ENCODE results near the gene SGK2.
"Not testable (repeated sequence)": the region's sequence is repeated elsewhere in the genome, so short reads cannot be mapped to it uniquely, and the experiment has no call there.

Gene SGK2

DNA sequence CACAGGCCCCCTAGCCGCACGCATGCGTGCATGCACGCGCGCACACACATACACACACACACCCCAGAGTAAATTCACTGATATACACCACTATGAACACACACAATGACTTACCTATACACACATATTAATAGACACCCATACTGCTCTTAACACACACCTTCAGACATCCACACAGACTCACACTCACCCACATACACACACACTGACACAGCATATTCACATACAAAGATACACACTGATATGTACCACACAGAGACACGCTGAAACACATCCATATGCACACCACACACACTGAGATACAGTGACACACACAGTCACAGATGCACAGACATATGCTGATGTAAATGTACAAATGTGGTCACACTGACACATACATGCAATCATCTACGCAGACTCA is 5.6 kb downstream of the SGK2 start:
- no peak for DNase-seq

DNA sequence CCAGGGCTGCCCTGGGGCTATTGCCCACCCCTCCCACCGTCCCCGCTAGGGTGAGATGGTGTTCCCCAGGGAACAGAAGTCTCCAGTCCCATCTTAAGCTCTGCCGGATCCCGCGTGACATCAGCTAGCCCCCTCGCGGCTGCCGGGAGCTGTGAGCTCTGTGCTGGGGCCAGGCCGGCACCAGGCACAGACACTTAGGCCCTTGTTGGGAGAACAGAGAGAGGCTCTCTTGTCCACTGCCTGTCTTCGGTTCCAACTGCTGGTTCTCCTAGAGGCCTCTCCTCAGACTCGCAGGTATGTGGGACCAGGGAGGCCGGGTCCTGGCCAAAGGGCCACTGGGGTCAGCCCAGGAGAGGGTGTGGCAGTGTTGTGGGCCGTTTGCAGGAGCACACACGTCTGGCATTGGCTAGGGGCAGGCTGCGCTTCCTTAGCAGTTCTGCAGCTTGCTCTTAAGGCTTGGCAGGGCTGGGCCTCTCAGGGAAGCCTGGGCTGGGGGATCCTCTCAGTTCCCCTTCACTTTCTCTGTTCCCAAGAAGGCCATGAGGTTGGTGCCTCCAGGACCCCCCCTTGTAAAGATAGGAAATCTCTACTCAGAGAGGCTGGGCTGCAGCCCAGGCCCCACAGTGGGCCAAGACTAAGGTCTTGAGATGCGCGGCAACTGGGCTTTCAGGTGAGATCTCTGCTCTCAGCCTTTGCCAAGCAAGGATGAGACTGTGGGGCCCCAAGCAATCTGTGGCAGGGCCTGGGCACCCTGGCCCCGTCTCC is 6.3 kb downstream of the SGK2 start:
- peak; percentile 67 for DNase-seq

DNA sequence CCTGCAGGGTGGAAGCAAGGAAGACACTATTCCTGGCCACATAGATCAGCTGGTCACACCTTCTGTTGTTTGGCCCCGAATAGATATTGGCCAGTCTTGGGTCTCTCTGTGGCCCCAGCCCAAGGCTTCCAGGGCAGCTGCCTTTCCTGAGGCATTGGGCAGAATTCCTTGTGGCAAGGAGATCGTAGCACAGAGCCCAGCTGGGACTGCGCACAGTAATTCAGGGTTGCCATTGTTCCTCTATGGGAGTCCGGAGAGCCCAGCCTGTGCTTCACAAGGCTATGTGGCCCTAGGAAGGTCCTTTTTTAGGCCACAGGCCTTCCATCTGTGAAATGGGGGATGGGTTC is 6.9 kb downstream of the SGK2 start:
- DNase-seq, result no peak

DNA sequence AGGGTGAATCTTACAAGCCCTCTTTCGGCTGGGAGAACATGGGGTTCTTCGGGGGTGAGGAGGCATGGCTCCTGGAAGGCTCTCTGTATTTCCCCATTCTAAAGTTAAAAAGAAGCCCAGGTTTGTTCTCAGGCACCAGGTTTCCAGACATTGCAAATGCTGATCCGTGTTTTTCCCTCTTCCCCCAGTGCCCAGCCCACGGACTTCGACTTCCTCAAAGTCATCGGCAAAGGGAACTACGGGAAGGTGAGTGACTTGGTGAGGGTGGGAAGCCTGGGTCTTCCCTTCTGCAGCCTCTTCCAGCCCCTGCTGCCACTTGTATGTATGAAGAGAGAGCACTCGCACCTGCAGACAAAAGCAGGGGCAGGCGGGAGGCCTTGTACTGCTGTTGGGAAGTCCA is 8.7 kb downstream of the SGK2 start:
- DNase-seq, result no peak

DNA sequence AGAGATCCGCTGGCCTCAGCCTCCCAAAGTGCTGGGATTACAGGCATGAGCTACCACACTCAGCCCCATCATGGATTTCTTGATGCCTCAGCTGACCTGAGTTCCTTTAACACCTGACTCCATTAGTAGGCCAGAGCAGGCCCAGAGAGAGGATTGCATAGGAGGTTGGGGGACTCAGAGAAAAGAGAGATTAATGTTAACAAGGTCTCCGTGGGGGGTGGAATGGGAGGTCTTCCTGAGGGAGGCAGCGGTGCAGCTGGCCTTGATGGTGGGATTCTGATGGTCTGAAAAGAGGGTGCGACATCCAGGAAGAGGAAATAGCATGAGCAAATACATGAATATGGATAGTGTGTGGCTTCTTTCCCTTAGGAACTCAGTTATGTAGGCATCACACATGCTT is 9.9 kb downstream of the SGK2 start:
- DNase-seq, result no peak

DNA sequence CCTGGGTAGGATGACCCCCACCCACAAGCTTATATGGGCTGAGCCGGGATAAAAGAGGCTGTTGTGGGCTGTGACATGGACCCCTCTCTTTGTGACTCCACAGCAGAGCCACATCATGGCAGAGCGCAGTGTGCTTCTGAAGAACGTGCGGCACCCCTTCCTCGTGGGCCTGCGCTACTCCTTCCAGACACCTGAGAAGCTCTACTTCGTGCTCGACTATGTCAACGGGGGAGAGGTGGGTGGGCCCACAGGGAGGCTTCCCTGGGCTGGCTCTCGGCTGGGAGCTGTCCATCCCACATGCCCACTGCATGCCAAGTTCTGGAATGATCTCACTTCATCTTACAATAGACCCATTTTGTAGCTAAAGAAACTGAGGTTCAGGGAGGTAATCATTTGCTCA is 10.5 kb downstream of the SGK2 start:
- DNase-seq, result no peak

DNA sequence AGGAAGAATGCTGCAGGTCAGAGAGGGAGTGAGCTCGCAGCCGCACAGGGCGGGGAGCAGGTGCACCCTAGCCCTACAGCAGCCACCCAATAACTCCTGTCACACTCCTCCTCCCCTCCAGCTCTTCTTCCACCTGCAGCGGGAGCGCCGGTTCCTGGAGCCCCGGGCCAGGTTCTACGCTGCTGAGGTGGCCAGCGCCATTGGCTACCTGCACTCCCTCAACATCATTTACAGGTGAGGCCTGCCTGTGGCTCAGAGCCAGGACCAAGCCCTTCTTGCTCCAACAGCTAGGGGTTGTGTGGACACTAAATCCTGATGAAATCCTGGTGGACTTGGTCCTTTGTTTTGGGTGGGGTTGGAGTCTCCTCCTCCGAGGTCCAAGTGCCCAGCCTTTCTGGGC is 11.7 kb downstream of the SGK2 start:
- DNase-seq, result no peak

DNA sequence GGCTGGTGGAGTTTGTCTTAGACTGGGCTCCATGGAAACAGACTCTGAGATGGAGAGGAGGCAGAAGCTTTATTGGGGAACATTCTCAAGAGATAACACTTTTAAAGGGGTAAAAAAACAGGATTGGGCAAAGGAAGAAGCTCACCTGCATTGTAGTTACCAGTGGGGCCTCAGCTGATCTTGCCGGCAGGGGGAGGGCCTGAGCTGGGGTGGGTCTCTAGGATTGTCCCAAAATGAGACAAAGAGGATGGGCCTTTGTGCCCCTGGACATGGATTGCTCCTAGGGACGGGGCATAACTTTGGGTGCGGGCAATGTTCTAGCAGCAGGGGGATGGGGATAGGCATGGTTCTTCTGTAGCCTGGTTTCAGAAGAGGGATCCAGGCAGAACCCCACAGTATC is 12.5 kb downstream of the SGK2 start:
- no peak for DNase-seq

DNA sequence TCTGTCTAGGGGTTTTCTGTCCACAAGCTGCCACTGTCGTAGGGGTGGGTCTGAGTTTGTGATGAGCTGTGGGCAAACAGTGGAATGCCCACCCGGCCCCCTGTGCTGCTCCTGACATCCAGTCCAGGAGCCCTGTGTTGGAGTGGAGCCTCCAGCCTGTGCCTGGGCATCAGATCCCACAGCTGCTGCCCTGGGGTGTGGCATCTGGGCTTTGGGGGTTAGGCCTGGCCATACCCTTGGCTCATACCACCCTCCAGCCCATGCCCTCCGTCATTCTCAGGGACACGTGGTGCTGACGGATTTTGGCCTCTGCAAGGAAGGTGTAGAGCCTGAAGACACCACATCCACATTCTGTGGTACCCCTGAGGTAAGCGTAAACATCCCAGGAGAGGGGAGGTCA is 12.9 kb downstream of the SGK2 start:
- DNase-seq, result no peak

DNA sequence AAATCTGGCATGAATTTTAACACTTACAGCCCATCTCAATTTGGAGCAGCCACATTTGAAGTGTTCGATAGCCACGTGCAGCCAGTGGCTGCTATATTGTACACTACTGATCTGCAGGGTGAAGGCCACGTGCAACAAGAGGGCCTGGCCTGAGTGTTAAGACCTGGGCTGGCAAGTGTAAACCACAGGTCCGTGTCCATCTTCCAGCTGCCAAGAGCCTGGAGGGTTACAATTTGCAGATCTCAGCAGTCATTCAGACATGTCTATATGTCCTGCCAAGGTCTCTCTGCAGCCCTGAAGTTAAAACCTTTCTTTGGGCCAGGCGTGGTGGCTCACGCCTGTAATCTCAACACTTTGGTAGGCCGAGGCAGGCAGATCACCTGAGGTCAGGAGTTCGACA is 14.1 kb downstream of the SGK2 start:
- DNase-seq, result no peak

DNA sequence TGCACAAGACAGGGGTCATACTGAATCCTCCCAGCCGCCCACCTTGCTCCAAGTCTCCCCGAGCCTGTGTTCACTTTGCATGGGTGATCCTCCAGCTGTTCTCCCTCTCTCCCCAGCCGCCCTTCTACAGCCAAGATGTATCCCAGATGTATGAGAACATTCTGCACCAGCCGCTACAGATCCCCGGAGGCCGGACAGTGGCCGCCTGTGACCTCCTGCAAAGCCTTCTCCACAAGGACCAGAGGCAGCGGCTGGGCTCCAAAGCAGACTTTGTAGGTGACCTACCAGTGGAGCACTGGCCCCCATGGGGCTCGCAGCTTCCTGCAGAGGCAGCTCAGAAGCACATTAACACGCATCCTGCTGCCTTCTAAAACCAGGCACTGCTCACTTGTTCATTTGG is 17.3 kb downstream of the SGK2 start:
- no peak for DNase-seq

DNA sequence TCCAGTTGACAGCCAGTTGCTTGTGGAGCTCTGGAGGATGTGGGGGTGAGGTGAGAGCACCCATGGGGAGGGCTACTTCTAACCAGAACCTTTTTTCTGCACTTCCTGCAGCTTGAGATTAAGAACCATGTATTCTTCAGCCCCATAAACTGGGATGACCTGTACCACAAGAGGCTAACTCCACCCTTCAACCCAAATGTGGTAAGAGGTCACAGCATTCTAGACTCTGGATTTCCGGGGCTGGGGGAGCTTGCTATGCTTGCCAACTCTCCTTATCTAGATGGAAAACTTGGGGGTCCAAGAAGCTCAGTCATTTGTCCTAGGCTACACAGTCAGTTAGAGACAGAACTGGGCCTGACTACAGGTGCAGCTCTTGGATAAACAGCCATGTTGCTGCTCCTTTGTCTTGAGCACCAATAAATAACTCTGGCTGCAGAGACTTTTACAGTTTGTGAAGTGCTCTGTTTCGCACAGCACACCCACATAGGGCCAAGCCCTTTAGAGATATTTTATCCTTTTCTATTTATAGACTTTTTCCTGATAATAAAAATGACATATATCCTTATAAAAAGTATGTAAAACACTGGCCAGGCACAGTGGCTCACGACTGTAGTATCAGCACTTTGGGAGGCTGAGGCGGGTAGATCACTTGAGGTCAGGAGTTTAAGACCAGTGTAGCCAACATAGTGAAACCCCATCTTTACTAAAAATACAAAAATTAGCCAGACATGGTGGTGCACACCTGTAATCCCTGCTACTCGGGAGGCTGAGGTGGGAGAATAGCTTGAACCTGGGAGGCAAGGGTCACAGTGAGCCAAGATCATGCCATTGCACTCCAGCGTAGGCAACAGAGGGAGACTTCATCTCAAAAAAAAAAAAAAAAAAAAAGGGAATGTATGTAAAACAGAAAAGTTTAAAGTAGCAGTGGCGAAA is 21.3 kb downstream of the SGK2 start:
- no peak for DNase-seq

DNA sequence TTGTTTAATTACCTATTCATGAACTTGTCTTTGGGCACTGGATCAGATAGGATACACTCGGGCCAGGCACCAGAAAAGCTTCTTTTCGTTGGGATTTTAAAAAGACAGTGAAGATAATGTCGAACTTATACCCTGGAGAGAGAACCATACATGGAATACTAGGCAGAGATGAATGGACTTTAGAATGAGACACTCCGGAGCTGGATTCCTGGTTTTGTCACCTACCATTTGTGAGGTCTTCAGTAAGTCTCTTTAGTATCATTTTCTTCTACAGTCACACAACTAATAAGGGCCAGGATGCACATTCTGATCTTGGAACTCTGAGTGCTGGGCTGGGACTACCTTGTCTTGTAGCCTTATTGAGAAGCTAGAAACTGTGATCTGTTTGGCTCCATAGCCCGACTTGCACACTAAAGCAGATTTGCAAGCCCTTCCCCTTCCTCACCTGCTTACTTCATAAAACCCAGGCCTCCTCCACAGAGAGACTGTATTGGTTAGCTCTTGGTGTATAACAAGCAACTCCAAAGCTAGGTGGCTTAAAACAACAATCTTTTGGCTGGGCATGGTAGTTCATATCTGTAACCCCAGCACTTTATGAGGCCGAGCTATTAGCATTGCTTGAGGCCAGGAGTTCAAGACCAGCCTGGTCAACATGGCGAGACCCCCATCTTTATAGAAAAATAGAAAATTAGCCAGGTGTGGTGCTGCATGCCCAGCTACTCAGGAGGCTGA is 24.5 kb downstream of the SGK2 start:
- no peak for DNase-seq

DNA sequence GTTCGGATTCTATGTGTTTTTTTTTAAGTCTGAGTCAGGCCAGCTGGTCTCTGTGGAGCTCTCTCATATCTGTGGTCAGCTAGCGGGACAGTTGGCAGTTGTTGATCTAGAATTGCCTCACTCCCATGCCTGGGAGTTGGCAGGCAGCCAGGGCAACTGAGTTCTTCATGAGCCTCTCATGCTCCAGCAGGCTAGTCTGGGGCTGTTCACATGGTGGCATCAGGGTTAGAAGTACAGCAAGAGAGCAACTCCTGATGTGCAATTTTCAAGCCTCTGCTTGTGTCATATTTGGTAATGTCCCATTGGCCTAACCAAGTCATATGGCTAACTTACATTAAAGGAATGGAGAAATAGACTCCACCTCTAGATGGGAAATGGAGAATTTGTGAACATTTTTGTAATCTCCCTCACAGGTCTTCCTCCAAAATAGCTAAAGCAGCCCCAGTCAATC is 25.2 kb downstream of the SGK2 start:
- no peak for DNase-seq

DNA sequence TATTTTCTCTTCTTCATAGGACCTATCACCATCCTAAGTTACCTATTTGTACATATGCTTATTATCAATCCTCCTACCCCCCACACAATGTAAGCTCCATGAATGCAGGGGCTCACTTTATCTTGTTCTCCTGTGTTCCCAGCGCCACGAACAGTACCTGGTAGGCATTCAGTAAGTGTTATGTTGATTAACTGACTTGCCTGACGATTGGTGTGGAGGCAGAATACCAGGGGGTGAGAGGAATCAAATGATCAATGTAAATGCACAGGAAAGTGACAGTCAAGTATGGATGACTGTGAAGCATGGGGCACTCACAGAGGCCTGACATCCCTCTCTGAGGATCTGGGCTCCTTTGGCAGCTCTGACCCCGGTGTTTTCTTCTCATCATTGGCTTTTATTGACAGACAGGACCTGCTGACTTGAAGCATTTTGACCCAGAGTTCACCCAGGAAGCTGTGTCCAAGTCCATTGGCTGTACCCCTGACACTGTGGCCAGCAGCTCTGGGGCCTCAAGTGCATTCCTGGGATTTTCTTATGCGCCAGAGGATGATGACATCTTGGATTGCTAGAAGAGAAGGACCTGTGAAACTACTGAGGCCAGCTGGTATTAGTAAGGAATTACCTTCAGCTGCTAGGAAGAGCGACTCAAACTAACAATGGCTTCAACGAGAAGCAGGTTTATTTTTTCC is 25.8 kb downstream of the SGK2 start:
- DNase-seq, result peak; percentile 65

DNA sequence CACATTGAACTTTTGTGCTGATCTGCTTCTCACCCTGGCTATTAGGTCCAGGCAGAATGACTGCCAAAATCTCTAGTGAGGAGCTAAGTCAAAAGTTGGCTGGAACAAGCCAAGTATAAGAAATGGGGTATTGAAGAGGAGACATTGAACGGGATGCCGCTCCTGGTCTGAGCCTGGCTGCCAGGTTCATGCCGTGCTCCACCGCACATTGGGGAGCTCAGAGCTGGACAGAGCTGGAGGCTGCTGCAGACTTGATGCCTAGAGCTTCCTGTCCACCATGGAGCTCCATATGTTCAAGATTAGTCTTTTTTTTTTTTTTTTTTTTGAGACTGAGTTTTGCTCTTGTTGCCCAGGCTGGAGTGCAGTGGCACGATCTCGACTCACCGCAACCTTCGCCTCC is 27.8 kb downstream of the SGK2 start:
- DNase-seq, result no peak

DNA sequence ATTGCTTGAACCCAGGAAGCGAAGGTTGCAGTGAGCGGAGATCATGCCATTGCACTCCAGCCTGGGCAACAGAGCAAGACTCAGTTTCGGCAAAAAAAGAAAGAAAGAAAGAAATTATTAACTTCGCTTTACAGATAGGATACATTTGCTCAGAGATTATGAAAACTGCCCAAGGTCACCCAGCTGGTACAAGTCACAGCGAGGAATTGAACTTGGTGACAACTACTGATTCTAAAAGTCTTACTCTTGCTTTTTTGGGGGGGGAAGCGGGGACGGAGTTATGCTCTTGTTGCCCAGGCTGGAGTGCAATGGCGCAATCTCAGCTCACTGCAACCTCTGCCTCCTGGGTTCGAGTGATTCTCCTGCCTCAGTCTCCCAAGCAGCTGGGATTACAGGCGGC is 29.7 kb downstream of the SGK2 start:
- DNase-seq, result not testable (repeated sequence)

DNA sequence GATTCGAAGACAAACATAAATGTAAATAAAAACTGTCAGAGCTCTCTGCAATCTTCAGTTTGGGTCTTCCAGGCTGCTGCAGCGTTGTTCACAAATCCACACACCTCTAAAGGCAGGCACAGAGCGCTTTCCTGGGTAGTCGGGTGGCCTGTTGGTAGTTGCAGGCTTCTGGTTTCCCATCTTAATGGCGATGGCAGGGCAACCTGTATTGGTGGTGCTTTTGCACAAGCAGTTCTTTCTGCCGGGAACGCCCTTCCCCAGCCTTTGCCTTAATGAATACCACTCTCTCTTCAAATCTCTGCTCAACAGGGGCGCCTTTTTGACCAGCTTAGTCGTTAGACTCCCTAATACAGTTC is 31.2 kb downstream of the SGK2 start:
- DNase-seq, result no peak

DNA sequence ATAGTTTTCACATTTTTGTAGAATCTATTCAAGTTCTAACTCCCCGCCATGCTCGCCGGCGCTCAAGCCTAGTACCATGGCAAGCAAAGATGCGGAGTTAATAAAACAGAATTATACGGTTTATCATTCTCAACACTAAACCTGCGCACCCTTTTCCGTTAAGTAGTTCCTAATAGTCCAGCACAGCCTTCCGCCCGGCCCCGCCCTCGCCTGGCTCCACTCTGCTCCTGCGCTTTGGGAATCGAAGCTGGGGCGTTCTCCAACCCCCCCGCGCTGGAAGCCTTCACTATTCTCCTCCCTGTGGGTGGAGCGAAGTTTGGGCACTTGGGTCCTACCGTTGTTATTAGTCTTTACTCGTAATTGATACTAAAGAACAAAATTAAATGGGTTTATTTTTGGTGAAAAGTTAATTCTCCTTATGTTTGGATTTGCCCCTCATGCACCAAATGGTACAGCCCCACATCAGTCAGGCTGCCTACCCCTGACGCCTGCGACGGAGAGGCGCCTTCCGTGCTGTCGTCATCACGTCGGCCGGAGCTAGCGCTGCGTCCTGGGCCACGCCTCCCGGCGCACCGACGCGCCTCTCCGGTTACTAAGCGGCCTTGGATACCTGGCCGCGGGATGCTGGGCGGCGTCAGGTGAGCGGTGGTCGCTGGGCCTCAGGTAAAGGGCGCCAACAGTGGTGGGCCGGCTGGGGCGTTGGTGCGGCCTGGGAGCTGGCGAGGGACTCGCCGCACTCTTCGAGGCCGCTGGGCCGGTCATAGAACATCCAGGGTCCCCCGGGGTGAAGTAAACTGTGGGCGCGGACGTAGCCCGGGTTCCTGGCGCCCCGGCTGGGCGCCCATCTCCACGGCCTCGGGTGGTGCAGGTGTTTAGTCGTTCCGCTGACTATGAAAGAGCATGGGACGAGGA is 31.8 kb downstream of the SGK2 start, which contains the start of gene IFT52:
TSS of gene IFT52 (plus strand) at position 546 of the 912 bp plus-strand sequence. CDS start 3,762 bp downstream, outside the sequence.
- peak; percentile 96 for DNase-seq

DNA sequence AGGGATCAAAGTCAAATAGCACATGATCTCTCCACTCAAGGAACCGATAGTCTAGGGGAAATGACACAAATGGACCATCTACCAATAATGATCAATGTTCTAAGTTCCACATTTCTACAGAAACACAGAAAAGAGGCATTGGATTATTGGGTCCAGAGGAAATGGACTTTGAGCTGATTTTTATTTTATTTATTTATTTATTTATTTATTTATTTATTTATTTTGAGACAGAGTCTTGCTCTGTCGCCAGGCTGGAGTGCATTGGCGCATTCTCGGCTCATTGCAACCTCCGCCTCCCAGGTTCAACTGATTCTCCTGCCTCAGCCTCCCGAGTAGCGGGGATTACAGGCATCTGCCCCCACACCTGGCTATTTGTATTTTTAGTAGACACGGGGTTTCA is 43.1 kb downstream of the SGK2 start:
- DNase-seq, result not testable (repeated sequence)

DNA sequence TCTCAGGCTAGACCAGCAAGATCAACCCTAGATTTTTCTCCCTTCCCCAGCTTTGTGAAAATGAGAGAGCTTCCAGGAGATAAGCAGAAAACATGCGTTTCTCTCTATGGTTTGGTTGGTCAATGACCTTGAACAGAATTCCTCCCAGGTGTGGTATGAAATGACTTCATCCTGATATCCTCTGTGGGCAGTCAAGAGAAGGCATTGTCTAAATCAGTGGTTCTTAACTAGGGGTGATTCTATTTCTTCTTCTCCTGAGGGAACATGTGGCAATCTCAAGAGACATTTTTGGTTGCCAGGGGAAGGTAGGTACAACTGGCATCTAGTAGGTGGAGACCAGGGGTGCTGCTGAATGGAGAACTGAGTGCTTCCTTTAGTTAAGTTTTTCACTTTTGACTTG is 44.3 kb downstream of the SGK2 start:
- no peak for DNase-seq

DNA sequence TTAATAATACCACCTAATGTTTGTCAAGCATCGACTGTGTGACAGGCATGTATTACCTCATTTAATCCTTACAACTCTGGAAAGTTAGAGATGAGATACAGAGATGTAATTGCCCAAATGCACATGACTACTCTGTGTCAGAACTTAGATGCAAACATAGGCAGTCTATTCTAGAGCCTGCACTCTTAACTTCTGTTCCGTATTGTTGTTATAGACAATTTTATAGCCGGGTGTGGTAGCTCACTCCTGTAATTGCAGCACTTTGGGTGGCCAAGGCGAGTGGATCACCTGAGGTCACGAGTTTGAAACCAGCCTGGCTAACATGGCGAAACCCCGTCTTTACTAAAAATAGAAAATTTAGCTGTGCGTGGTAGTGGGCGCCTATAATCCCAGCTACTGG is 46.9 kb downstream of the SGK2 start:
- no peak for DNase-seq

Measured in islet precursor cell (in vitro differentiated cells).